Right cardiac atrium (tissue), 5 donors: ENCODE results near the gene TRAF2. TPM values are rescaled to one million over a fixed set of nuclear protein-coding genes. Genes with fewer than 3 reads are reported as not detected.
A peak's percentile ranks its signal among the peaks of the same experiment; 100 is the strongest.

Source experiments
- ATAC-seq, 2 donors: fragments of 200-7000 bp; cut with Tn5 transposase; one replicate each; pipeline versions ENCODE4 v1.8.0 to v1.9.1; 2020; ENCODE audit warnings: moderate library complexity in 2 of 2, mild to moderate bottlenecking in 1 of 2
- DNase-seq, 3 donors: peaks; one replicate each; pipeline ENCODE4 v3.0.0-alpha.2; 2020
- H3K27ac ChIP-seq: one replicate; pipeline ENCODE4 v1.5.1; 2013; ENCODE audit warnings: mild to moderate bottlenecking, low read length, control low read depth, moderate library complexity
- H3K27me3 ChIP-seq: one replicate; pipeline ENCODE4 v1.6.1; 2013; ENCODE audit not compliant: control insufficient read depth, insufficient read depth
- H3K4me1 ChIP-seq: one replicate; pipeline ENCODE4 v1.6.1; 2013; ENCODE audit warnings: low read length; ENCODE audit not compliant: control insufficient read depth, insufficient read depth
- H3K4me3 ChIP-seq: one replicate; pipeline ENCODE4 v1.5.1; 2013; ENCODE audit warnings: low read length, control low read depth
- H3K9me3 ChIP-seq: one replicate; pipeline ENCODE4 v1.6.1; 2013; ENCODE audit warnings: low read length; ENCODE audit not compliant: control insufficient read depth
- WGBS: extraction: QIAGEN DNeasy Blood & Tissue Kit; methylation state at CpG from one replicate; pipeline ENCODE4 v1.1.7; 2013; 5-methylcytosine and 5-hydroxymethylcytosine counted together
- intact Hi-C, 4 donors: fragments of 100-400 bp; cut with DNase I; formaldehyde crosslinking; loops; one replicate each; pipeline versions ENCODE4 v1.11.0 to v1.14.0; 2022 to 2023
- polyA plus RNA-seq: library from polyadenylated mRNA; stranded (reverse); fragments of 200-250 nt; gene quantifications from one replicate; pipeline ENCODE4 v1.2.3, GENCODE V29; 2013
- total RNA-seq, 4 donors: library from RNA; stranded (reverse); fragmentation: NEBNext Ultra II Directional; extraction: Animal tissue kit (Norgen Biotek cat#: 25700); gene quantifications; one replicate each; pipeline ENCODE4 v1.2.1, GENCODE V29; 2021
- donor health status: healthy with polysubstance abuse.
- donor health status: DM: no; HTN: yes; CAD: no.
- donor health status: DM: no; HTN: no; CAD: no.
- donor health status: DM: no; HTN: yes; CAD: no; lungs with severe emphysema.
- donor health status: DM: yes; HTN: yes; CAD: no.

TRAF2 gene
- total and polyA plus RNA-seq, 5 donors, result 6.1 to 10.2 (median 8.2) TPM

GRCh38 chr9:136958898-136959850 is 72.9 kb downstream of the TRAF2 start:
- intact Hi-C loops, result no loop called here
- H3K27ac ChIP-seq, result no peak overlapping the region
- H3K27me3 ChIP-seq, result no peaks in the 10 kb centered on the region
- WGBS, result 87% methylated on average over 28 of the region's 28 CpGs
- DNase-seq (peak in 2 of 3 donors; percentile 23 to 58), ATAC-seq (no peak)
- no peak overlapping the region for H3K4me3 ChIP-seq
- no peaks in the 10 kb centered on the region for H3K9me3 ChIP-seq
- no peaks in the 10 kb centered on the region for H3K4me1 ChIP-seq

- DNase-seq (no peak), ATAC-seq (no peak)
- no peak overlapping the region for H3K27ac ChIP-seq
- H3K4me3 ChIP-seq, result no peak overlapping the region
- 82% methylated on average over 19 of the region's 19 CpGs for WGBS
- intact Hi-C loops, result no loop called here
- no peaks in the 10 kb centered on the region for H3K27me3 ChIP-seq
- no peaks in the 10 kb centered on the region for H3K4me1 ChIP-seq
- H3K9me3 ChIP-seq, result no peaks in the 10 kb centered on the region
Measured at GRCh38 chr9:136960212-136960937, 74.1 kb downstream of the TRAF2 start.

GRCh38 chr9:136960938-136961275 is 74.6 kb downstream of the TRAF2 start:
- no peak for ATAC-seq
- no peaks in the 10 kb centered on the region for H3K4me1 ChIP-seq
- 80% methylated on average over 15 of the region's 15 CpGs for WGBS
- H3K27ac ChIP-seq, result no peak overlapping the region
- intact Hi-C loops, result no loop called here
- no peaks in the 10 kb centered on the region for H3K9me3 ChIP-seq
- DNase-seq, result no peak
- H3K4me3 ChIP-seq, result no peak overlapping the region
- H3K27me3 ChIP-seq, result no peaks in the 10 kb centered on the region

- WGBS, result 59% methylated on average over 23 of the region's 23 CpGs
- no peak overlapping the region for H3K27ac ChIP-seq
Measured at GRCh38 chr9:136961279-136962065, 75.2 kb downstream of the TRAF2 start.

GRCh38 chr9:136962163-136962562 is 75.8 kb downstream of the TRAF2 start:
- DNase-seq (no peak), ATAC-seq (no peak)
- no peaks in the 10 kb centered on the region for H3K27me3 ChIP-seq
- no peak overlapping the region for H3K27ac ChIP-seq
- WGBS, result 96% methylated on average over 9 of the region's 9 CpGs
- H3K4me1 ChIP-seq, result no peaks in the 10 kb centered on the region
- no peaks in the 10 kb centered on the region for H3K9me3 ChIP-seq
- H3K4me3 ChIP-seq, result no peak overlapping the region
- intact Hi-C loops, result no loop called here

More at GRCh38 chr9:136961279-136962065, 75.2 kb downstream of the TRAF2 start:
- DNase-seq, result peak; percentile 83 to 92 (median 92)
- ATAC-seq, result peak; percentile 89 to 90
- H3K9me3 ChIP-seq, result no peaks in the 10 kb centered on the region
- no peaks in the 10 kb centered on the region for H3K27me3 ChIP-seq
- no peaks in the 10 kb centered on the region for H3K4me1 ChIP-seq
- intact Hi-C loops, result no loop called here
- H3K4me3 ChIP-seq, result no peak overlapping the region

GRCh38 chr9:136962701-136963248 is 76.5 kb downstream of the TRAF2 start:
- 80% methylated on average over 11 of the region's 11 CpGs for WGBS
- DNase-seq, result no peak
- Histone ChIP-seq H3K9me3 (no peaks in the 10 kb centered on the region), H3K4me3 (no peak overlapping the region), H3K4me1 (no peaks in the 10 kb centered on the region), H3K27ac (no peak overlapping the region), H3K27me3 (no peaks in the 10 kb centered on the region)
- no peak for ATAC-seq
- intact Hi-C loops, result no loop called here

GRCh38 chr9:136963341-136963740 is 77.0 kb downstream of the TRAF2 start:
- Histone ChIP-seq H3K4me1 (no peaks in the 10 kb centered on the region), H3K27me3 (no peaks in the 10 kb centered on the region), H3K4me3 (no peak overlapping the region), H3K9me3 (no peaks in the 10 kb centered on the region), H3K27ac (no peak overlapping the region)
- intact Hi-C loops, result no loop called here
- WGBS, result 87% methylated on average over 15 of the region's 15 CpGs
- ATAC-seq (no peak), DNase-seq (no peak)

GRCh38 chr9:136963751-136964150 is 77.4 kb downstream of the TRAF2 start:
- H3K4me3 ChIP-seq, result no peak overlapping the region
- H3K27ac ChIP-seq, result no peak overlapping the region
- 91% methylated on average over 12 of the region's 12 CpGs for WGBS
- H3K4me1 ChIP-seq, result no peaks in the 10 kb centered on the region
- ATAC-seq, result no peak
- no peaks in the 10 kb centered on the region for H3K27me3 ChIP-seq
- intact Hi-C loops, result no loop called here
- no peaks in the 10 kb centered on the region for H3K9me3 ChIP-seq
- DNase-seq, result no peak

GRCh38 chr9:136964171-136964689 is 77.9 kb downstream of the TRAF2 start:
- H3K27me3 ChIP-seq, result no peaks in the 10 kb centered on the region
- no peak overlapping the region for H3K27ac ChIP-seq
- no peaks in the 10 kb centered on the region for H3K9me3 ChIP-seq
- WGBS, result 74% methylated on average over 22 of the region's 22 CpGs
- DNase-seq (peak in 1 of 3 donors; percentile 68), ATAC-seq (peak in 1 of 2 donors; percentile 46)
- intact Hi-C loops, result no loop called here
- H3K4me3 ChIP-seq, result no peak overlapping the region
- no peaks in the 10 kb centered on the region for H3K4me1 ChIP-seq

GRCh38 chr9:136964833-136965422 is 78.6 kb downstream of the TRAF2 start:
- Histone ChIP-seq H3K27ac (no peak overlapping the region), H3K4me3 (no peak overlapping the region), H3K27me3 (no peaks in the 10 kb centered on the region), H3K9me3 (no peaks in the 10 kb centered on the region), H3K4me1 (no peaks in the 10 kb centered on the region)
- DNase-seq (no peak), ATAC-seq (no peak)
- WGBS, result 84% methylated on average over 26 of the region's 26 CpGs
- intact Hi-C loops, result no loop called here
